Brain microvascular endothelial cell (primary cell): ENCODE data around the gene TAGLN.

Experiments
- DNase-seq: peaks from one replicate; pipeline ENCODE4 v3.0.0-alpha.2; 2020
- H3K27ac ChIP-seq: fragments of 250-450 bp; sonication (Bioruptor Pico); 2 replicates; pipeline ENCODE4 v1.5.1; 2020; ENCODE audit warnings: mild to moderate bottlenecking, moderate library complexity
- H3K27me3 ChIP-seq: fragments of 250-450 bp; sonication (Bioruptor Pico); replicated peaks from 2 replicates; pipeline ENCODE4 v1.5.1; 2020; ENCODE audit warnings: mild to moderate bottlenecking
- H3K36me3 ChIP-seq: fragments of 250-450 bp; sonication (Bioruptor Pico); replicated peaks from 2 replicates; pipeline ENCODE4 v1.5.1; 2020; ENCODE audit warnings: mild to moderate bottlenecking
- H3K4me3 ChIP-seq: 2 replicates; pipeline ENCODE4 v1.5.1; 2011; ENCODE audit warnings: low read depth, mild to moderate bottlenecking, control low read depth, low read length, moderate library complexity
- in situ Hi-C: cut with HindIII; loops from 2 replicates; pipeline ENCODE4 v1.10.0; 2017; ENCODE audit warnings: low sequenced_read_pairs, low pct_ligation_motif_present
- TF ChIP-seq, protein P1 (sequence below): IDR thresholded peaks from 2 replicates; pipeline ENCODE4 v1.5.1; 2011; ENCODE audit warnings: low read depth, mild to moderate bottlenecking, moderate library complexity, low read length, control low read depth, inconsistent platforms; ENCODE audit errors: missing control alignments

The TAGLN gene

DNA sequence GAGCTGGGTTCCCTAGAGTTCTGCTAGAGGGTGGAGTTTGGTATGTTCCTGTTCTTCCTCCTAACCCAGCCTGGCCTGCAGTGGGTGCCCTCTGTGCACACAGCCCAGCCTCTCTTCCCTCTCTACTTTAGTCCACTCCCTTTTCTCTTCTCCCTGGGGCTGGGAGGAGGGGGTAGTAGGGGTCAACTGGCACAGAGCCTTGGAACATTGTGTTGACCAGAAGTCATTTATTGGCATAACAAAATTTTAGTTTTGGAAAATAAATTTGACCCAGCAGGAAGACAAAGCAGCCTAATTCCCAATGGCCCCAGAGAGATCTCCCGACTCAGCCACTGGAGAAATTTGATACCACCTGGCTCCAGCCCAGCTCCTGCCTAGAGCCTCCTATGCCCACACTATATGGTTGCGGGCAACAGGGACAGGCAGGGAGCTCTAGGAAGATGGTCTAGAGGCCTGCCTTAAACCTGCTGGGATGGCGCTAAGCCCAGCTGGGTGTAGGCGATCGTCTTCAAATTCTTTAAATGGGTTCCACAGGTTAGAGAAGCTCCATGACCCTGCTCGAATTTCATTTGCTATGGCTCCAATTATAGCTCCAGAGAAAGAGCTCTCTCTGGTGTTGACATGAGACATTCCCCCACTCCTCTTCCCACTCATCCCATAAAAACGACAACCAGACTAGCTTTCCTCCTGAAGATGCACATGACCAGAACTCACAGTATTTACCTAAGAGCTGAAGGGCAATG, 22.8 kb downstream of the TAGLN start:
- Histone ChIP-seq H3K27ac (no peak overlapping the region), H3K4me3 (no peak overlapping the region), H3K36me3 (peaks cover 38% of the 10 kb centered on the region), H3K27me3 (no peaks in the 10 kb centered on the region)
- TF ChIP-seq, protein P1, sequence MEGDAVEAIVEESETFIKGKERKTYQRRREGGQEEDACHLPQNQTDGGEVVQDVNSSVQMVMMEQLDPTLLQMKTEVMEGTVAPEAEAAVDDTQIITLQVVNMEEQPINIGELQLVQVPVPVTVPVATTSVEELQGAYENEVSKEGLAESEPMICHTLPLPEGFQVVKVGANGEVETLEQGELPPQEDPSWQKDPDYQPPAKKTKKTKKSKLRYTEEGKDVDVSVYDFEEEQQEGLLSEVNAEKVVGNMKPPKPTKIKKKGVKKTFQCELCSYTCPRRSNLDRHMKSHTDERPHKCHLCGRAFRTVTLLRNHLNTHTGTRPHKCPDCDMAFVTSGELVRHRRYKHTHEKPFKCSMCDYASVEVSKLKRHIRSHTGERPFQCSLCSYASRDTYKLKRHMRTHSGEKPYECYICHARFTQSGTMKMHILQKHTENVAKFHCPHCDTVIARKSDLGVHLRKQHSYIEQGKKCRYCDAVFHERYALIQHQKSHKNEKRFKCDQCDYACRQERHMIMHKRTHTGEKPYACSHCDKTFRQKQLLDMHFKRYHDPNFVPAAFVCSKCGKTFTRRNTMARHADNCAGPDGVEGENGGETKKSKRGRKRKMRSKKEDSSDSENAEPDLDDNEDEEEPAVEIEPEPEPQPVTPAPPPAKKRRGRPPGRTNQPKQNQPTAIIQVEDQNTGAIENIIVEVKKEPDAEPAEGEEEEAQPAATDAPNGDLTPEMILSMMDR, result no peak
- in situ Hi-C loops, result no loop called here
- no peak for DNase-seq

DNA sequence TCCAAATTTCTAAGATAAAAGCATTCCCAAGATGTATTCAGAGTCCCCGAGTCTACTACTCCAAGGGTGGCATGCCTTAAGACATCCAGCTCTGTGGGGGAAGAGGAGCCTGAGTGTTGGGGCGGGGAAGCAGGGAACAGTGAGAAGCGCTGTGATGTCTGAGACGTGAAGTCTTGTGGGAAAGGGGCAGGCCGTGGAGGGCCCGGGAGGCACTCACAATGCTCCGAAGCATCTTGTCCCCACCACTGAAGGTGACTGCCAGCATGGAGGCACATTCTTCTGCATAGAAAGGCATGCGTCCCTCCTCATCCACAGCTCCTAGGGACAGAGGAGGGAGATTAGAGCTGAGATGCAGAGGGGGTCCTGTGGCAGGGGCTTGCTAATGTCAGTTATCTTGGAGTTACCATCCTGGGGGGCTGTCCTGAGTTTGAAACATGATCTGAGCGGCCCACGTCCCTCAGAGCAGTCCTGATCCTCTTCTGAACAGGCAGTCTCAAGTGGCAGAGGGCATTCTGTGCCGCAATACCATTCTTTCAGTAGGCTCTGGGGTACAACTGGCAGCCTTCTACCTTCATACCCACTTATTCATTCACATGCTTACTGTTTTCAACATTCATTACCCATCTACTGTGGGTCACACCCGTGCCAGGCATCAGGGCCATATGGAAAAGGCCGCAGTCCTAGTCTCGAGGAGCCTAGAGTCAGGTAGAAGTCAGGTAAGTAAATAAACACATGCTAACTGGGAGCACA, 24.0 kb downstream of the TAGLN start:
- TF ChIP-seq, protein P1, result no peak
- Histone ChIP-seq H3K36me3 (peaks cover 50% of the 10 kb centered on the region), H3K4me3 (no peak overlapping the region), H3K27me3 (no peaks in the 10 kb centered on the region), H3K27ac (no peak overlapping the region)
- in situ Hi-C loops, result no loop called here
- no peak for DNase-seq

DNA sequence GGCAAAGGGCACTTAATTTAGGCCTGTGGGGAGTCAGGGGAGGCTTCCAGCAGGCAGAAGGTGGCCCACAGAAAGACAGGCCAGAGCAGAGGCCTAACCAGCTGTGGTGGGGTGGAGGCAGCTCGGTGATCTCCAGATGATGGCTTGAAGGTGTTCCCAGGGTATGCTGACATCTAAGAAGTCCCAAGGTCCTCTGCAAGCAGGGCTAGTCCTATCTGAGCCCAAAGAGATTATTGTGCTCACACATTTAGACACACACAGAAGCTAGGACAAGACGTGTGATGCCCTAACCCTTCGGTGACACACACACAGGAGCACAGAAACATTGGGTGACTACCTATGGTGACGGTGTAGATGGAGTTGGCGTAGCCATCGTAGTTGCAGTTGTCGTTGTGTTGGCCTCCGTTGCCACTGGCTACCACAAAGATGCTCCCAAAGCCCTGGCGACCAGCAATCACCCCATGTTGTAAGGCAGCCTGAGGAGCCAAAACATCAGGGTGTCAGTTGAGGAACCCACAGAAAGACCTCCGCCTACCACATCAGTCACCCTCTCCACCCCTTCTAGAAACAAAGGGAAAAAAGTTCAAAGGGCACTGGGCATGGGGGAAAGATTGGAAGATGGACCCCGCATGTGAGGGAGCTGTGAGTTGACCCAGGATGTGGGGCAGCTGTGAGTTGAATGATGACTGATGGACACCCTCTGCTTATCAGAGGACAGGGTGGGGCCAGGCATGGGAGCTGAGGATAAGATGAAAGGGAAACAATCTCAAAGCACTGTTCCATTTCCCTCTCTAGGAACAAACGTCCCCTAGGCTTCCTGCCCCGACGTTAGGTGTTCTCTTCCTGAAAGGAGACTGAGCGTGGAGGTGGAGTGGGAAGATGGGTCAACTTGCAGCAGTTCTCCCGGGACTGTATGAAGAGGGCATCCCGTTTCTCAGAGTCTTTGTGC, 24.8 kb downstream of the TAGLN start:
- Histone ChIP-seq H3K4me3 (no peak overlapping the region), H3K27me3 (no peaks in the 10 kb centered on the region), H3K36me3 (peaks cover 51% of the 10 kb centered on the region), H3K27ac (no peak overlapping the region)
- in situ Hi-C loops, result no loop called here
- TF ChIP-seq, protein P1, result no peak
- DNase-seq, result no peak

DNA sequence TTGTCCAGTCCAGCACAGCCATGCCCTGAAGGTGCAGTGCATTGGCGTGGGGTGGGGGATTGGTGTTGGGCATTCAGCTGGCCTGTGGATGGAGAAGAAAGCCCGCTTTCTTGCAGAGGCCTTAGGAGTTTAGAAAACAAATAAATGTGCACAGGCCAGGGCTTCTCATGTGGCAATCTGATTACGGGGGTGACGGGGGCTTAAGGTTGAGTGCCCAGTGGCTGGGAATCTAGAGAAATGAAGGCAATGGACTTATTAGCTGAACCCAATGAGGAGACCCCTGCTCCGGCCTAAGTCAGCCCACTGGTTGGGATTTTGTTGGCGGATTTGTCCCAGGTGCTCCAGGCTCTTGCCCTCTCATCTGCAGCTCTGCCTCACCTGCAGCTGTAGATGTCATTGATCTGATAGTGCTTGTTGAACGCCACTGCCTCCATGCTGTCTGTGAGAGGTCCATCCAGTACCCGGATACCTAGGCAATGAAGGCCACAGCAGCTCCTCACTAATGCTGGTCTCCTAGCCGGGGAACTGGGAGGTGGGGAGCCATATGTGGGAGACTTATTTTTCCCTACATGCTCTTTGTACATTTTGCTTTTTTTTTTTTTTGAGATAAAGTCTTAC, 26.5 kb downstream of the TAGLN start:
- H3K36me3 ChIP-seq, result peaks cover 50% of the 10 kb centered on the region
- H3K27ac ChIP-seq, result no peak overlapping the region
- H3K27me3 ChIP-seq, result no peaks in the 10 kb centered on the region
- no peak for DNase-seq
- in situ Hi-C loops, result no loop called here
- no peak overlapping the region for H3K4me3 ChIP-seq
- TF ChIP-seq, protein P1, result no peak
